ENCODE results near the gene MC2R.
"Not testable (repeated sequence)": the region's sequence is repeated elsewhere in the genome, so short reads cannot be mapped to it uniquely, and the experiment has no call there.

The MC2R gene

GRCh38 chr18:13892098-13892497, 23.2 kb downstream of the MC2R start:
- DNase-seq = no peak

- DNase-seq = no peak
Measured at GRCh38 chr18:13890761-13891361, 24.5 kb downstream of the MC2R start.

GRCh38 chr18:13889671-13890070, 25.7 kb downstream of the MC2R start:
- DNase-seq = no peak

- no peak for DNase-seq
Measured at GRCh38 chr18:13888191-13888716, 27.1 kb downstream of the MC2R start.

- DNase-seq = no peak
Measured at GRCh38 chr18:13885009-13885408, 30.3 kb downstream of the MC2R start.

- DNase-seq = no peak
Measured at GRCh38 chr18:13879937-13880336, 35.4 kb downstream of the MC2R start.

GRCh38 chr18:13879492-13879891, 35.8 kb downstream of the MC2R start:
- no peak for DNase-seq

GRCh38 chr18:13878857-13879256, 36.5 kb downstream of the MC2R start:
- DNase-seq = no peak

GRCh38 chr18:13877157-13877556, 38.2 kb downstream of the MC2R start:
- DNase-seq = no peak

- DNase-seq = no peak
Measured at GRCh38 chr18:13874558-13874957, 40.8 kb downstream of the MC2R start.

GRCh38 chr18:13872932-13873331, 42.4 kb downstream of the MC2R start:
- DNase-seq = no peak

GRCh38 chr18:13872373-13872772, 43.0 kb downstream of the MC2R start:
- DNase-seq = no peak

- no peak for DNase-seq
Measured at GRCh38 chr18:13871701-13872100, 43.6 kb downstream of the MC2R start.

- no peak for DNase-seq
Measured at GRCh38 chr18:13868501-13869271, 46.6 kb downstream of the MC2R start.

GRCh38 chr18:13862898-13863297, 52.4 kb downstream of the MC2R start:
- not testable (repeated sequence) for DNase-seq

GRCh38 chr18:13849791-13850190, 65.5 kb downstream of the MC2R start:
- DNase-seq = no peak

GRCh38 chr18:13836559-13836958, 78.8 kb downstream of the MC2R start:
- DNase-seq = no peak

- DNase-seq = no peak
Measured at GRCh38 chr18:13835202-13835601, 80.1 kb downstream of the MC2R start.

- no peak for DNase-seq
Measured at GRCh38 chr18:13834496-13835015, 80.8 kb downstream of the MC2R start.

All from inflammatory macrophage (primary cell).